Tibial nerve (tissue), 4 donors: Measurements from ENCODE around the gene EGLN3.

ENCODE experiments used
- EP300 ChIP-seq, 2 donors: sonication (generic); formaldehyde crosslinking; IDR thresholded peaks; one replicate each; pipeline ENCODE4 v1.6.1; 2017; ENCODE audit warnings: antibody characterized with exemption in 2 of 2, mild to moderate bottlenecking in 1 of 2
- POLR2A ChIP-seq, 2 donors: fragments of 450-650 bp; IDR thresholded peaks; one replicate each; pipeline ENCODE4 v1.6.1; 2017; ENCODE audit warnings: antibody characterized with exemption in 2 of 2, mild to moderate bottlenecking in 2 of 2, moderate library complexity in 2 of 2
- TF ChIP-seq, protein P1 (sequence below), 5 experiments: fragments of 200-600 bp in 3 of 5; fragments of 450-650 bp in 2 of 5; sonication (generic) in 3 of 5; IDR thresholded peaks; one replicate each; pipeline ENCODE4 v1.5.1; 2016 to 2019; ENCODE audit warnings: antibody characterized with exemption in 5 of 5, mild to moderate bottlenecking in 3 of 5, moderate library complexity in 2 of 5

DNA sequence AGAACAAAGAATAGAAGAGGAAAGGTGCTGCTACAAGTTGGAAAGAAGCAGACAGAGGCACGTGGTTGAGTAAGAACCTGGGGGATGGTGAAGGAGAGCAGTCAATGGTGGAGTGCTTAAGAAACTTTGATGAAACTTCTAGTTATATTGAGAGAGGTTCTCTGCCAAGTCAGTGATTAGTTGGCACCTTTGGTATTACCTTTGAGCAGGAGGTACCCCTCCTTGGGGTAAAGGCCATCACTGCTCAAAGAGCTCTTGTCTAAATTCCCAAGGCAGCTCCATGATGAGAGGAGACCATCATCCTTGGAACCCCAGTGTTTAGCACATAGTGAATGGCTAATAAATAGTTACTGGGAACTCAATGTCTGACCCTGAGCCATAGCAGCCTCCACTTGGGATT lies 1.7 kb upstream of the EGLN3 start:
- TF ChIP-seq, protein P1, sequence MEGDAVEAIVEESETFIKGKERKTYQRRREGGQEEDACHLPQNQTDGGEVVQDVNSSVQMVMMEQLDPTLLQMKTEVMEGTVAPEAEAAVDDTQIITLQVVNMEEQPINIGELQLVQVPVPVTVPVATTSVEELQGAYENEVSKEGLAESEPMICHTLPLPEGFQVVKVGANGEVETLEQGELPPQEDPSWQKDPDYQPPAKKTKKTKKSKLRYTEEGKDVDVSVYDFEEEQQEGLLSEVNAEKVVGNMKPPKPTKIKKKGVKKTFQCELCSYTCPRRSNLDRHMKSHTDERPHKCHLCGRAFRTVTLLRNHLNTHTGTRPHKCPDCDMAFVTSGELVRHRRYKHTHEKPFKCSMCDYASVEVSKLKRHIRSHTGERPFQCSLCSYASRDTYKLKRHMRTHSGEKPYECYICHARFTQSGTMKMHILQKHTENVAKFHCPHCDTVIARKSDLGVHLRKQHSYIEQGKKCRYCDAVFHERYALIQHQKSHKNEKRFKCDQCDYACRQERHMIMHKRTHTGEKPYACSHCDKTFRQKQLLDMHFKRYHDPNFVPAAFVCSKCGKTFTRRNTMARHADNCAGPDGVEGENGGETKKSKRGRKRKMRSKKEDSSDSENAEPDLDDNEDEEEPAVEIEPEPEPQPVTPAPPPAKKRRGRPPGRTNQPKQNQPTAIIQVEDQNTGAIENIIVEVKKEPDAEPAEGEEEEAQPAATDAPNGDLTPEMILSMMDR (IDR thresholded peaks at IDR 0.05), result no peak
- TF ChIP-seq POLR2A (IDR thresholded peaks at IDR 0.05) (no peak), EP300 (IDR thresholded peaks at IDR 0.05) (no peak)
